Fibroblast of peridontal ligament (primary cell): Measurements from ENCODE around the gene CENPX.

Experiments
- DNase-seq: peaks from one replicate; pipeline ENCODE4 v3.0.0-alpha.2; 2010; ENCODE audit errors: extremely low read depth

Gene CENPX

DNA sequence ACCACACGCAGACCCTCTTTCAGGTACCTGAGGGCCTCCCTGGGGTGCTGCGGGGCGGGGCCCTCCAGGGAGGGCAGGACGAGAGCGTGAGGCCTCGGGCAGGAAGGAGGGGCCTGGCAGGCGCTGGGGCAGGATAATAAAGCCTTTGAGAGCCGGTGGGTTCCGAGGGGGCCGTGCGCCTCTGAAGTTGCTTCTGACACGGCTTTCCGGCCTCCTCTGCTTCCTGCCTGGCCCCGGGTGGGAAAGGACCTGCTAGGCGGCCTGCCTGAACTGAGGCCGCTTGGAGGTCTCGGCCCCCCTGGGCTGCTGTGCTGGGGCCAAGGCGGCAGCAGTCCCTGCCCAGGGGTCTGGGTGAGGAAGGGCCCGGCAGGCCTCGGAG is 10.4 kb downstream of the CENPX start:
- no peak for DNase-seq

DNA sequence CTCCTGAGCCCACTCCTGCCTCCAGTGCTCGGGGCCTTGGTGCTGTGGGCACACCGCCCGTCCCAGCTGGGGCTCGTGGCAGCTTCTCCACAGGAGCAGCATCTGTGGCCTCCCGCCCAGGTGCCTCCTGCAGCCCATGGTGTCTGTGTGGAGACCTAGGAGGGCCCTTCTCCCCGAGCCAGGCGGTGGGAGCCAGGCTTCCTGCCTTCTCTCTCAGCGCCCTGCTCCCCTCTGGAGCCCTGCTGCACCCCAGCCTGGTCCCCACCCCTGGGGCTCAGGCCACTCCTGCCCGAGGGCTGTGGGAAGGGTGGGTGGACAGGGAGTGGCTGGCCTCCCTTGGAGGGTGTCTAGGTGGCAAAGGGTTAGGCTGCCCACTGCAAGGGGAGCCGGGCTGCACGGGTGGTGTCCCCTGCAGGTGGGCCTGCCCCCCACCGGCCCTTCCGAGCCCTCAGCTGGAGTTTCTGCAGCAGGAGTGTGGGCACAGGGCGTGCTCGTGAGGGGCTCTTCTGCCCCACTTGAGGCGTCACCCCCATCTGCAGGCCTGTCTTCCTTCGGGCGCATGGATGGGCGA is 11.0 kb downstream of the CENPX start:
- DNase-seq = no peak

DNA sequence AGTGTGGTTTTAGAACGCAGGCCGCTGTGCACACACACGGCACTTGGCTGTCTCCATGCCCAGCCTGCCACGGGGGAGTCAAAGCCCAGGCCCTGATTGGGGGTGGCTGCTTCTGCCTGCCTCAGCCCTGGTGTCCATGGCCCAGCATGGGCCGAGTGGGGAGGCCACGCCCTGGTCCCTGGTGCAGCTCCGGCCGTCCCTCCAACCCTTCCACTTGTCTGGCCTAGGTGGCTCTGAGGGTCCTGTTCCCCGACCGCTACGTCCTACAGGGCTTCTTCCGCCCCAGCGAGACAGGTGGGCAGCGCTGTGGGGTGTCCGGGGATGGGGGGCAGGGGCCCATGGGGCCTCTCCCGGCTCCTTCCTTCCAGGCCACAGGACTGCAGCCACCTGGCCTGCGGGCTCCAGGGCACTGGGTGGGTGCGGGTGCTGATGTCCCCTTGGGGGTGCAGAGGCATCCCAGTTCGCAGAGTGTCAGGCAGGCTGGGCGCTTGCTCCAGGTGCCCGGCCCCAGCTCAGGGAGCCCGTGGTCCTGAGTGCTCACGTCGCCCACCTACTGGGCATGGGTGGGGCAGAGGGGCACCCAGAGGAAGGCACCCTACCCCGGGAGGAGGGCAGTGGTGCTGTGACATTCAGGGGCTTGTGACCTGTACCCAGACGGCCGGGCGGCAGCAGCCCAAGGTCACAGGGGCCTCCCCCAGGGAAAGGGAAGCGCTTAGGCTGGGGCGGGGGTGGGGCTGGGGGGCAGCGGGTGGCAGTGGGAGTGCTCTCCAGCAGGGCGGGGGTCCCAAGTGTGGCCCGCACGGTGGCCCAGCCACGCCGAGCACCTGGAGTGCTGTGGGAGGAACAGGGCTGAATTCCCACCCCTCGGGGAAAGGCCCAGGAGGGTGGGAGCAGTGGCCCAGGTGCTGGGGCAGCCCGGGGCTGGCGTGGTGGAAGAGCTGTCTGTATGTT is 11.8 kb downstream of the CENPX start:
- DNase-seq = no peak

GRCh38 chr17:82009413-82009812 is 13.3 kb downstream of the CENPX start:
- no peak for DNase-seq

DNA sequence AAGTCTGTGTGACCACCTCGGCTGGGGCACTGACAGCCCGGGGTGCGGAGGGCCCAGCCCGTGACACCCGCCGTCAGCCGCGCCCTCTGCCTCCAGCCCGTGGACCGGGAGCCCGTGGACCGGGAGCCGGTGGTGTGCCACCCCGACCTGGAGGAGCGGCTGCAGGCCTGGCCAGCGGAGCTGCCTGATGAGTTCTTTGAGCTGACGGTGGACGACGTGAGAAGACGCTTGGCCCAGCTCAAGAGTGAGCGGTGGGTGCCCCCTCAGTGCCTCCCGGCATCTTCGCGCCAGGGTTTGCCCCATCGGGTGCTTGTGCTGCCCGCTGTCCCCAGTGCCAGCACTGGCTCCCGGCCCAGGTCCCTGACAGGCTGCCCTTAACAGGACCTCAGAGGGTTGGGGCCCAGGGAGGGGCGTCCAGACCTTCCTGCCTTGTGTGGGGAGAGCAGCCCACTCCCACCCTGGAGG is 13.7 kb downstream of the CENPX start:
- no peak for DNase-seq

- DNase-seq = no peak
Observed at GRCh38 chr17:82008258-82008940, 14.3 kb downstream of the CENPX start.

GRCh38 chr17:82007495-82008257 is 15.0 kb downstream of the CENPX start:
- DNase-seq = no peak

DNA sequence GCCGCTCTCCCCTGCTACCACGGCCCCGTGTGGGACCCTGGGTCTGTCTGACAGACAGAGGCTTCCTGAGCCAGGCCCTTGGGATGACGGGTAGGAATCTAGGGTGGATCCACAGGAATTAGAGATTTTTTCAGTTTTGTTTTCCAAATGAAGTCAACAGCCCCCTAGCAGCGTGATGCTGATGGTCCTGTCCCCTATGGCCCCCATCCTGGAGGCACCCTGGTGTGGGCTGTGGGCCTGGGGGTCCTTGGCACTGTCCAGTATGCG is 15.5 kb downstream of the CENPX start:
- DNase-seq = no peak

GRCh38 chr17:82006468-82007227 is 16.0 kb downstream of the CENPX start:
- no peak for DNase-seq

DNA sequence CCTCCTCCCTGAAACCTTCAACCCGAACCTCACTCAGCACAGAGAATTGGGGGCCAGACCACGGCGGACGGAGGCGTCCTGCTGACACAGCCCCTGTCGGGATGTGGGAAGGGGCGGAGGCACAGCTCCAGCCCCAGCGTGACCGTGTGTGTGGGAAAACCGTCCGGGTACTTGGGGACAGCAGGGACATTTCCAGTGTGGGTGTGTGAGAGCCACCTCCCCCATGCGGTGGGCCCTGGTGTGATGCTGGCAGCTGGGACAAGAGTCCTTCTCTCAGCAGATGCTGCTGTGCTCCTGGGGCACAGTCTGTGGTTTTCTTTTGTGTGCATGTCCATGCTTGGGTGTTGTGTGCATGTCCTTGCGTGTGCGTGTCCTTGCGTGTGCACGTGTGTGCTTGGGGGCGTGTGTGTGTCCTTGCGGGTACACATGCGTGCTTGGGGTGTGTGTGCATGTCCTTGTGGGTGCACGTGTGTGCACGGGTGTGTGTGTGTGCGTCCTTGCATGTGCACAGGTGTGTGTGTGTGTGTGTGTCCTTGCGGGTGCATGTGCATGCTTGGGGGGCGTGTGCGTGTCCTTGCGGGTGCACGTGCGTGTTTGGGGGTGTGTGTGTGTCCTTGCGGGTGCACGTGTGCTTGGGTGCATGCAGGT is 16.9 kb downstream of the CENPX start:
- no peak for DNase-seq

- no peak for DNase-seq
Observed at GRCh38 chr17:82004517-82005455, 17.9 kb downstream of the CENPX start.

DNA sequence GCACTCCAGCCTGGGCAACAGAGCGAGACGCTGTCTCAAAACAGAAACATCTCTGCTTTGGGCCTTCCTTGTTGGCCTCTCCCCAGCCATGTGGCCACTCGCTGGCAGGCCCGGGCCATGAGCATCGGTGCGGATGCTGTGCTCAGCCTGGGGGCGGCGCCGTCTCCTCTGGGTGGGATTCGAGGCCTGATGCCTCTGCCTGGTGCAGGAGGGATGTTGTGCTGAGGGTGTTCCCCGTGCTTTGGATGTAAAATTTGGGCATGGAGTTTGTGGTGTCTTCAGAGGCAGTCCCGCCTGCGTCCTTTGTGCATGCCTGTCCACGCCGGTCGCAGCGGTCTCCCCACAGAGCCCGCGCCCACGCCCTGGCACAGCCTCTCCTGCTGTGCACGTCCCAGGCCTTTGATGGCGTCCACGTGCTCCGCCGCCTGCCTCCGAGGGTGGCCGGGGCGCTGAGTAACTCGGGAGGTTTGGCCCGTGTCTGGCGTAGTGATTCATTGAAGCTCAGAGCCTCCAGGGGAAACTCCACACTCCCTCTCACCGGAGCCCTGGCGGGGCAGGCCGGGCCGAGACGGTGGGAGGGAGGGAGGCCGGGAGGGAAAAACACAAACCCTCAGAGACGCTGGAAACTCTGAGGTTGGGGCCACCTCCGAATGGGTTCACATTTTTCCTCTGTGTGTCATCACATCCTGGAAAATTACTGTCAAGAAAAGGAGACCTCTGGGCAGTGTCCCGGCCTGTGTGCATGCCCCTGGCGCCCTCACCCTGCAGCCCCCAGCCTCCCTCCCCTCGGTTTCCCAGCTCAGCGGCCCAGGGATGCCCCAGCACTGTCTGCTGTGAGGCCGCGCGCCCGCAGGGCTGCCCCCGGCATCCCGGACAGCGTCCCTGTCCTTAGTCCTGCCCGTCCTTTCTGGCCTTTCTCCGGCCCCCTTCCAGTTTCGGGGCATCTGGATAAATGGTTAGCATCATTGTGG is 19.0 kb downstream of the CENPX start:
- peak; percentile 88 for DNase-seq

DNA sequence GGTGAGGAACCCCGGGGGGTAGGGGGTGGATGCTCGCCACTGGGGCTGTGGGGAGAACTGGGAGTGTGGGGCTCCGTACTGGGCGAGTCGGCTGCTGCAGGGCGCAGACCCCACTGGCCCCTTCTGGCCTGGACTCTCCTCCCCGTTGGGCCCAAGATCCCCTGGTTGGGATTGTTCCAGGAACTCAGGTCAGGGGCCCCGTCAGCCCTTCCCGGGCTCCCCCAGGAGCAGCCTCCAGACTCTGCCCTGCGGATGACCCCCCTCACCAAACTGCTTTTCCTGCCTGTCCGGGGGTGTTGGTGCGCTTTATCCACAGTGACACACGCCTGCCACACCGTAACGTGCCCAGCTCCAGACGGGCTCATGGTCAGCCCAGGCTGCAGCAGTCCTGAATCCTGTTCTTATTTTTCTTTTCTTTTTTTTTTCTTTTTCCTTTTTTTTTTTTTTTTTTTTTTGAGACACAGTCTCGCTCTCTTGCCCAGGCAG is 21.1 kb downstream of the CENPX start:
- no peak for DNase-seq

- DNase-seq = no peak
Observed at GRCh38 chr17:82000803-82001570, 21.7 kb downstream of the CENPX start.

- DNase-seq = no peak
Observed at GRCh38 chr17:81999976-82000802, 22.5 kb downstream of the CENPX start.

GRCh38 chr17:81999587-81999975 is 23.1 kb downstream of the CENPX start:
- DNase-seq = no peak
